ENCODE measurements around the gene PSMD6.

Gene PSMD6

GRCh38 chr3:64023187-64023860 lies at the start of gene PSMD6:
Gene PSMD6 (minus strand): TSS chr3:64023494. CDS start chr3:64023419, 75 bp downstream.
- peak; percentile 94 to 95 for ATAC-seq

GRCh38 chr3:64072126-64072525 lies 48.8 kb upstream of the PSMD6 start:
- no peak for ATAC-seq

GRCh38 chr3:64070704-64071103 lies 47.4 kb upstream of the PSMD6 start:
- ATAC-seq = no peak

- no peak for ATAC-seq
Observed at GRCh38 chr3:64067506-64068346, 44.4 kb upstream of the PSMD6 start.

- no peak for ATAC-seq
Observed at GRCh38 chr3:64064804-64065203, 41.5 kb upstream of the PSMD6 start.

- ATAC-seq = no peak
Observed at GRCh38 chr3:64063983-64064438, 40.7 kb upstream of the PSMD6 start.

- no peak for ATAC-seq
Observed at GRCh38 chr3:64063207-64063982, 40.1 kb upstream of the PSMD6 start.

- ATAC-seq = no peak
Observed at GRCh38 chr3:64061628-64062027, 38.3 kb upstream of the PSMD6 start.

- no peak for ATAC-seq
Observed at GRCh38 chr3:64059484-64060175, 36.3 kb upstream of the PSMD6 start.

- no peak for ATAC-seq
Observed at GRCh38 chr3:64058566-64058965, 35.3 kb upstream of the PSMD6 start.

GRCh38 chr3:64057231-64057630 lies 33.9 kb upstream of the PSMD6 start:
- ATAC-seq = no peak

- no peak for ATAC-seq
Observed at GRCh38 chr3:64056606-64057180, 33.4 kb upstream of the PSMD6 start.

- ATAC-seq = no peak
Observed at GRCh38 chr3:64055076-64055475, 31.8 kb upstream of the PSMD6 start.

- no peak for ATAC-seq
Observed at GRCh38 chr3:64054488-64054887, 31.2 kb upstream of the PSMD6 start.

GRCh38 chr3:64053581-64053980 lies 30.3 kb upstream of the PSMD6 start:
- no peak for ATAC-seq

- no peak for ATAC-seq
Observed at GRCh38 chr3:64053117-64053516, 29.8 kb upstream of the PSMD6 start.

- no peak for ATAC-seq
Observed at GRCh38 chr3:64049832-64050231, 26.5 kb upstream of the PSMD6 start.

- ATAC-seq = peak; percentile 32 to 36
Observed at GRCh38 chr3:64049136-64049535, 25.8 kb upstream of the PSMD6 start.

- no peak for ATAC-seq
Observed at GRCh38 chr3:64048631-64049061, 25.4 kb upstream of the PSMD6 start.

- ATAC-seq = no peak
Observed at GRCh38 chr3:64047787-64048186, 24.5 kb upstream of the PSMD6 start.

GRCh38 chr3:64046996-64047594 lies 23.8 kb upstream of the PSMD6 start:
- no peak for ATAC-seq

GRCh38 chr3:64046592-64046991 lies 23.3 kb upstream of the PSMD6 start:
- ATAC-seq = no peak

Data from activated CD4-positive, CD25-positive, alpha-beta regulatory T cell treated with anti-CD3 and anti-CD28 coated beads, Interleukin-2, amount 50 U/mL, for 24 hours (primary cell).